Lower lobe of right lung (tissue), 2 donors: Measurements from ENCODE around the gene LMF1. TPM values are rescaled to one million over a fixed set of nuclear protein-coding genes. Genes with fewer than 3 reads are reported as not detected.

Source experiments
- ATAC-seq, 2 donors: fragments of 200-7000 bp; cut with Tn5 transposase; one replicate each; pipeline ENCODE4 v1.9.1; 2020 to 2022; ENCODE audit warnings: mild to moderate bottlenecking in 2 of 2, moderate library complexity in 2 of 2
- DNase-seq: peaks from one replicate; pipeline ENCODE4 v3.0.0-alpha.2; 2020
- H3K27ac ChIP-seq: fragments of 200-600 bp; one replicate; pipeline ENCODE4 v1.8.0; 2022
- H3K27me3 ChIP-seq: fragments of 200-600 bp; one replicate; pipeline ENCODE4 v1.8.0; 2022; ENCODE audit warnings: low read depth
- H3K36me3 ChIP-seq: fragments of 200-600 bp; one replicate; pipeline ENCODE4 v1.8.0; 2022; ENCODE audit warnings: mild to moderate bottlenecking
- H3K4me1 ChIP-seq: fragments of 200-600 bp; one replicate; pipeline ENCODE4 v1.8.0; 2022
- H3K4me3 ChIP-seq: fragments of 200-600 bp; one replicate; pipeline ENCODE4 v1.8.0; 2022; ENCODE audit warnings: mild to moderate bottlenecking
- H3K9me3 ChIP-seq: fragments of 200-600 bp; one replicate; pipeline ENCODE4 v1.8.0; 2022
- intact Hi-C: fragments of 100-400 bp; cut with DNase I; formaldehyde crosslinking; loops from one replicate; pipeline ENCODE4 v1.11.0; 2022
- total RNA-seq: library from RNA; stranded (reverse); fragmentation: NEBNext Ultra II Directional; extraction: Animal tissue kit (Norgen Biotek cat#: 25700); gene quantifications from one replicate; pipeline ENCODE4 v1.2.1, GENCODE V29; 2021
- TF ChIP-seq, protein P1 (sequence below): fragments of 200-600 bp; IDR thresholded peaks from one replicate; pipeline ENCODE4 v1.8.0; 2022; ENCODE audit warnings: antibody characterized with exemption, mild to moderate bottlenecking
- donor health status: DM: no; HTN: yes; CAD: no; lungs with severe emphysema.

Gene LMF1
- total RNA-seq, 1 donor from 2014 or later, result 23.8 TPM

DNA sequence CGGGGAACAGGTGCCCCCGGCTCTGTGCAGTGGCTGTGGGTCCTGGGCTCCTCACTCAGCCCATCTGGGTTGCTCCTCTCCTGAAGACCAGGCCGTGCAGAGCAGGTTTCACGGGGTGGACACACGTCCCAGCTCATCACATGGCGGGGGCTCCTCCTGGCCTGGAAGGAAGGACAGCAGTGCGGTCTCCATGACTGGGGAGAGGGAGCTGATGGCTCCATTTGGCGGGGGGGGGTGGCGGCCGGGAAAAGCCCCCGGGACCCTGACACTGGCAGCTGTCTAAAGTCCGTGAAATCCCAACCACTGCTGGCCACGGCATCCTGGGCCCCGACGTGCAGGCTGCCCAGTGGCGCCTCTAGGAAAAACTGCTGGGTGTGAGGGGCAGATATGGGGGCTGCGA lies 29.8 kb upstream of the LMF1 start:
- DNase-seq, result no peak
- Histone ChIP-seq H3K27me3 (peaks cover 42% of the 10 kb centered on the region), H3K27ac (no peak overlapping the region), H3K9me3 (no peaks in the 10 kb centered on the region), H3K4me3 (no peak overlapping the region), H3K4me1 (peaks cover 3% of the 10 kb centered on the region), H3K36me3 (no peaks in the 10 kb centered on the region)
- ATAC-seq, result no peak
- TF ChIP-seq, protein P1, sequence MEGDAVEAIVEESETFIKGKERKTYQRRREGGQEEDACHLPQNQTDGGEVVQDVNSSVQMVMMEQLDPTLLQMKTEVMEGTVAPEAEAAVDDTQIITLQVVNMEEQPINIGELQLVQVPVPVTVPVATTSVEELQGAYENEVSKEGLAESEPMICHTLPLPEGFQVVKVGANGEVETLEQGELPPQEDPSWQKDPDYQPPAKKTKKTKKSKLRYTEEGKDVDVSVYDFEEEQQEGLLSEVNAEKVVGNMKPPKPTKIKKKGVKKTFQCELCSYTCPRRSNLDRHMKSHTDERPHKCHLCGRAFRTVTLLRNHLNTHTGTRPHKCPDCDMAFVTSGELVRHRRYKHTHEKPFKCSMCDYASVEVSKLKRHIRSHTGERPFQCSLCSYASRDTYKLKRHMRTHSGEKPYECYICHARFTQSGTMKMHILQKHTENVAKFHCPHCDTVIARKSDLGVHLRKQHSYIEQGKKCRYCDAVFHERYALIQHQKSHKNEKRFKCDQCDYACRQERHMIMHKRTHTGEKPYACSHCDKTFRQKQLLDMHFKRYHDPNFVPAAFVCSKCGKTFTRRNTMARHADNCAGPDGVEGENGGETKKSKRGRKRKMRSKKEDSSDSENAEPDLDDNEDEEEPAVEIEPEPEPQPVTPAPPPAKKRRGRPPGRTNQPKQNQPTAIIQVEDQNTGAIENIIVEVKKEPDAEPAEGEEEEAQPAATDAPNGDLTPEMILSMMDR, result no peak
- intact Hi-C loops, result no loop called here

DNA sequence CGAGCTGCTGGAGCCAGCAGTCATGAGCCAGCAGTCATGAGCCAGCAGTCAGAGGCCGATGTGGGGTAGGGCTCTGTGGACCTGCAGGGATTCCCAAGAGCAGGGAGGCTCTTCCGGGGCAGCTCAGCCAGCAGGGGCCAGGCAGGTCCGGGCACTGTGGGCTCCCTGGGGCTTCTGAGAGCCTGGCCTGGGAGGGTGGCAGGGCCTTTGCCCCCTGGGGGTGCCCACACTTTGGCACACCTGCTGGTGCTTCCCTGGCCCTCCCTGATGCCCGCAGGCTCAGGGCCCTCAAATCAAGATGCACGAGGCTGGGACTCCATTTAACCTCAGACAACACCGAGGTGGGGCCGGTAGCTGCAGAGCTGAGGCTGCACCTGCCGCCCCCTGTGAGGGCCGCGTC lies 28.9 kb upstream of the LMF1 start:
- Histone ChIP-seq H3K36me3 (no peaks in the 10 kb centered on the region), H3K4me3 (no peak overlapping the region), H3K9me3 (peaks cover 7% of the 10 kb centered on the region), H3K27me3 (peaks cover 42% of the 10 kb centered on the region), H3K27ac (no peak overlapping the region), H3K4me1 (peaks cover 3% of the 10 kb centered on the region)
- intact Hi-C loops, result no loop called here
- ATAC-seq, result no peak
- no peak for DNase-seq
- TF ChIP-seq, protein P1, result no peak

DNA sequence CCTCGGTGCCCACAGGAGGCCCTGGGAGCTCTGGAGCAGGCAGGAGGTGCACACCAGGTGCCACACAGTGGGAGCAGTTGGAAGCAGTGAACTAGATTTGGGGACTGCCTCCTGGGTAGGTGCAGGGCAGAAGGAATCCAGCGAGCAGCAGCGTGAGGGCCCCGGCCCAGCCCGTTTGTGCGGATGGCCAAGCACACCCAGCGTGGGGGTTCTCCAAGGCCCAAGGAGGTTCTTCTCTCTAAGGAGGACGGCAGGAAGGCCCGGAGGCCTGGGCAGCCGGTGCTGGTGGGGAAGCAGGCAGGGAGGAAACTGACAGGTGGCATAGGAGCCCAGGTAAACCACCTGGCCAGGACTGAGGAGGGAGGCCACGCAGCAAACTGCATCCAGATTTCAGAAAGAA lies 27.8 kb upstream of the LMF1 start:
- TF ChIP-seq, protein P1, result no peak
- Histone ChIP-seq H3K27ac (no peak overlapping the region), H3K36me3 (no peaks in the 10 kb centered on the region), H3K9me3 (peaks cover 7% of the 10 kb centered on the region), H3K27me3 (peaks cover 42% of the 10 kb centered on the region), H3K4me3 (no peak overlapping the region), H3K4me1 (peaks cover 3% of the 10 kb centered on the region)
- intact Hi-C loops, result no loop called here
- ATAC-seq (no peak), DNase-seq (no peak)

DNA sequence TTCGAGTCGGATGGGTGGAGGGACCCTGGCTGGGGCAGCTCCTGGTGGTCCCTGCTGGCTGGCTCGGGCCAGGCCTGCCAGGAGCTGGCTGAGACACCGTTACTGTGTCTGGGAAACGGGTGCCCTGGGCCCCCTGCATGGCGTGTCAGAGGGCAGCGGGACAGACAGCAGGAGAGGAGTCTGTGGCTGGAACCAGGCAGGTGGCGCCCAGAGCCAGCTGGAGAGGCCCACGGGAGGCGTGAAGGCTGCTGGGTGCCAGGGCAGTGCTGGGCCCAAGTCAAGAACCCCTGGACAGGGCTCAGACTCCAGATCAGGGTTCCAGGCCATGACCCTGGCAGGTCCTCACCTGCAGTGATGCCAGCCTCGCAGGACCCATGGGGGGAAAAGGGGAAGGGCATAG lies 27.4 kb upstream of the LMF1 start:
- ATAC-seq (no peak), DNase-seq (no peak)
- H3K27me3 ChIP-seq, result peaks cover 42% of the 10 kb centered on the region
- intact Hi-C loops, result no loop called here
- peak overlapping the region; percentile 18 for H3K27ac ChIP-seq
- H3K4me3 ChIP-seq, result no peak overlapping the region
- H3K4me1 ChIP-seq, result peaks cover 3% of the 10 kb centered on the region
- H3K36me3 ChIP-seq, result no peaks in the 10 kb centered on the region
- peaks cover 7% of the 10 kb centered on the region for H3K9me3 ChIP-seq
- TF ChIP-seq, protein P1, result no peak

DNA sequence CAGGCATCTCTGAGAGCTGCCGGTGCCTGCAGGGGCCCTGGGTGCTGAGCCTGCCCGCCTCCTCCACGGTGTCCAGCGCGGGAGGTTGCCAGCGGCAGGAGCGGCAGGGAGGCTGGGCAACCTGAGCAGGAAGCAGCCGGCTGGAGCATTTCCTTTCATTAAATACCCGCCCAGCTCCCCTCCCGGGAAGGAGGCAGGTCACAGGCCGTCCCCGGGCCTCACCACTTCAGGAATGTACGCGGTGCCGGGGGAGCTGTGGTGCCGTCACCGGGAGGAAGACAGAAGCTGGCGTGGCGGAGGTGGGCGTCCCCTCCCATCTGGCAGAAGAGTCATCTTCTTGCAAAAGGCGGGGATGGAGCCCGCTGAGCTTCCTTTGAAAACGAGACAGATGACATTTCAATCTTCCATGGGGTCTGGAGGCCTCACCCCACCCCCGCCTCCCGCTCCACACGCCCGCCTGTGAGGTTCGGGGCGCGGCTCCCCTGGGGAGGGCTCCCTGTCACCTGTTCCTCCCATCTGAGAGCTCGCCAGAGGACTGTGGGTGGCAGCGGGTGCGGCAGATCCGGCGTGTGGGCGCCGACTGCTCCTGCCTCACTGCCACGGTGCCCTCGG lies 26.8 kb upstream of the LMF1 start:
- Histone ChIP-seq H3K4me3 (peak overlapping the region; percentile 40), H3K36me3 (no peaks in the 10 kb centered on the region), H3K9me3 (peaks cover 7% of the 10 kb centered on the region), H3K27me3 (peaks cover 42% of the 10 kb centered on the region), H3K27ac (peak overlapping the region; percentile 18), H3K4me1 (peaks cover 3% of the 10 kb centered on the region)
- intact Hi-C loops, result no loop called here
- ATAC-seq (peak; percentile 55 to 69), DNase-seq (no peak)
- TF ChIP-seq, protein P1, result no peak

DNA sequence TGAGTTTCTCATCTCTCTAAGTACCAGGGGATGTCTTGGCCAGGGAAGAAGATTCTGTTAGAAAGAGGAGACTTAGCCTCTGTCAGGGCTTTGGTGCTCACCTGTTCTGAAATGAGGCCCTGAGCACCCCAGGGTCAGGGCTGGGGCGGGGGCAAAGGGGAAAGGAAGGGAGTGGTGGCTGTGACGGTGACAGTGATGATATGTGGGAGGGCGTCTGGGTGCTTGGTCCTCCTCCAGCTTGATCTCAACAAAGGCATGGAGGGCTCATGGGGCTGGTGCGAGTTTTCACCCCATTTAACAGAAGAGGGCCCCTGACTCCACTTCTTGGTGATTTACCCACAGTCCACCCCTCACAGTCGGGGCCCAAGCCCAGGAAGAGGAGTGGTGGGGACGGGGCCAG lies 25.9 kb upstream of the LMF1 start:
- intact Hi-C loops, result no loop called here
- no peak overlapping the region for H3K4me3 ChIP-seq
- DNase-seq (no peak), ATAC-seq (no peak)
- peaks cover 7% of the 10 kb centered on the region for H3K9me3 ChIP-seq
- TF ChIP-seq, protein P1, result no peak
- peaks cover 39% of the 10 kb centered on the region for H3K27me3 ChIP-seq
- H3K27ac ChIP-seq, result no peak overlapping the region
- no peaks in the 10 kb centered on the region for H3K36me3 ChIP-seq
- H3K4me1 ChIP-seq, result peaks cover 3% of the 10 kb centered on the region
